ENCODE measurements around the gene TNC.

Gene TNC

DNA sequence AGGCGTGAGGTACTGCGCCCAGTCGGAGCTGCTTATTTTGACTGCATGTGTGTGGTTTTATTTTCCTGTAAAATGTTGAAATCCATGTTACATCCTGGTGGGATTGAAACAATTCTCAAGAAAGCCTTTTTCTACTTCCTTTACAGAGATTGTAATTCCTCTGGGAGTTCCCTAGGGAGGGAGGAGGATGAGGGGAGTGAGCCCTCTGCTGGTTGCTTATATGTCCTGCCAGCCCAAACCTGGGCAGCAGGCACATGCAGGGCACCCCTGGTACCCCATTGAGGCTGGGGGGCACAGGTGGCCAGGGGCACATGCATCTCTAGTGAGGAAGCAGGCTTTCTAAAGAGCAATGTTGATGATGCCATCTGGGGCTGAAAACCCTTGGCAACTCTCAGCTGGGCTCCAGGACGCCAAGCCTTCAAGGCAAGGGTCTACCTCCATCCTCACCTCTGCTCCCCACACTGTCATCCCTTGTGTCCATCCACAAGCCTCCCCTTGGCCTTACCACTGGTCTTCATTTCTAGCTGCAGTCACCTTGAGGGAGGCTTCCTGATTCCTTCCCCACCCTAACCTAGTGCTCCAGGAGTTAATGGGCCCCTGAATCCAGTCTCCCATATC, 102.8 kb downstream of the TNC start:
- DNase-seq (ENCODE audit: low read depth in 1 of 2, low spot score in 1 of 2) = no peak

DNA sequence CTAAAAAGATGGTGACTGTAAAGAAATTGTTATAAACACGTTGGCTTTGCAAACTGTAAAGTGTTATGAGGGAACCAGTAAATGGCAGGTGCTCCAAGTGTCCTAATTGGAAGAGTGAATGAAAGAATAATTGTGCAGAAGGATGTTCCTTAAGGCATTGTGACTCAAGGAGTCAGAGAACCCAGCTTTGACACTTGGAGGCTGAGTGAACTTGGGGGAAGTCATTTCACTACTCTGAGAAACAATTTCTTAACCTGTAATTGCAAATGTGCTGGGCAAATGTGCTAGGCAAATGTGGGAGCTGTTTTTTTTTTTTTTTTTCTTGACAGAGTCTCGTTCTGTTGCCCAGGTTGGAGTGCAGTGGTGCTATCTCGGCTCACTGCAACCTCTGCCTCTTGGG, 103.5 kb downstream of the TNC start:
- DNase-seq (ENCODE audit: low read depth in 1 of 2, low spot score in 1 of 2) = no peak

DNA sequence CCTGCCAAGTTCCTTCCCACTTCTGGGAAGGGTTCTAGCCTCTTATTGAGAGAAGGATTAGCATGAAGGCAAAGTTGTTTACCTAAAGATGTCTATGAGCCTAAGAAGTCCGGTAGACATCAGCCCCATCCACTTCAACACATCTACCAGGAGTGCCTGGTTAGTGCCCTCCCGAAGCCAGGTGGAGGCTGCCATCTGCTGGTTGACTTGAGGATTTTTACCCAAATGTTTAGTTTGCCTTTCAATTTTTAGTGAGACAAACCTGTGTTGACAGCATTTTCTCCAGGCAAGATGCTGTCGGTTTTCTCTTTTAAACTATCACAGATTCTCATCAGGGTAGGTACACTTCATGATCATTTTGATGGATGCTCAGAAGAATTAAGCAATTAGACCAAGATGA, 104.0 kb downstream of the TNC start:
- peak; percentile 59 to 62 for DNase-seq (ENCODE audit: low read depth in 1 of 2, low spot score in 1 of 2)

DNA sequence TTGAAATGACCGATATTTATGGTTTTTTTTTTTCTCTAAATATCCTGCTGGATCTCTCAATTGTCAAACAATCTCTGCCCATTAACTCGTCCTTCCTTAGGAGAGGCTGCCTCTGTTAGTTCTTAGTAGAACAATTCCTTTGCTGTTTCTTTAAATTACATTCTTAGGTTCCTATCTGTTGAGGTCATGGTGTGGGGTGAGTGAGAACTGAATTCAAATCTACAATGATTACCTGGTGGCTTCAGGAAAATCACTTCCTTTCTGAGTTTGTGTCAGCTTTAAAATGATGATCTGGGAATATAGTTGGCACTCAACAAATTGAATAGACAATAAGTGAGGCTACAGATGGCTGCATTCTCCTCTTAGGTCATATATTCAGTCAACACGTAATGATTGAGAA, 105.5 kb downstream of the TNC start:
- DNase-seq (ENCODE audit: low read depth in 1 of 2, low spot score in 1 of 2) = no peak

DNA sequence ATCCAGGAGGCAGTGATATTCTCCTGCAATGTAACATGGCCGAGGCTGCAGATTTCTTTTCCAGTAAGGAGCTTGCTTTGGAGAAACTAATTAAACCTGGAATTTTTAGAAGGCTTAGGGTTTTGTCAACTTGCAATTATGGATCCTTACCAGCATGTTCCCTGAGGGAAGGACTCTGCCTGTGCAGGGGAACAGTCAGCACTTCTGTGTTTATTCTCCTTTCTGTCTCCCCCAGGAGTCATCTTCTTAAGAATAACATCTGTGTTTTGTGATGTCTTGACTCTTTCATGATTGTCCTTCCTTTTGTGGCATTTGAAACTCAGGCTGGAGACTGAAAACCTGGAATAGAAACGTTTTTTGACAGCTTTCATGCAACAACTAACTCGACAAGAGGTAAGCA, 107.1 kb downstream of the TNC start:
- no peak for DNase-seq (ENCODE audit: low read depth in 1 of 2, low spot score in 1 of 2)

DNA sequence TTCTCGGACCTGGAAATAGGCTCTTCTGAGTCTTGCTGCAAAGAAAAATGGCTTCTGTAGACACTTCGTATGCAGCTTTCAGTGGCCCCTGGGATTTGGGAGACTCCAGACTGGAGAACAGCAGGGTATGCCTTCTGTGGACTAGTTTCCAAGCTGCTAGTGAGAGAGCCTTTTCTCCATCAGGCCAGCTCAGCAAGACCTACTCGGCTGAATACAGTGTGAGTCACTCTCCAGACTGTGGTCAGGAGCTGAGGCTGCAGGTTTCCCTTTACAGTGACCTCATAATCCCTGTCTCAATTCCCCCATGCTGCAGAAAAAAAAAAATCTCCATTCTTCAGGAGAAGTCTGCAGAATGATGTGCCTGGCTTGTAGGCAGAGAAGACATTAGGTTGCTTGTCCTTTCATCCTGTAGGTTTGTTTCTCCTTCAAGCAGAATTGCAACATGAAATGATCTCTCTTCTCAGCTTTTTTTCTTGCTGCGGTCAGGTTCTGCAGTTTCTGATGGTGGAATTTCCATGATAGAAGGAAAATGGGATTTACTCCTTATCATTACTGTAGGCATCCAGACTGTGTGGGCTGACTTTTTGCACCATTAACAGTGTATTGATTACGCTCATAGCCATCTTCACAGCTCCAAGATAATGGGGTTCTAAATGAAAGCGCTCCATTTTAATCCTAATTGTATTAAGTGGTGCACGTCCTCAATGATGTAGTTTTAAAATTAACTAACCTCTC, 109.3 kb downstream of the TNC start:
- DNase-seq (ENCODE audit: low read depth in 1 of 2, low spot score in 1 of 2) = no peak

DNA sequence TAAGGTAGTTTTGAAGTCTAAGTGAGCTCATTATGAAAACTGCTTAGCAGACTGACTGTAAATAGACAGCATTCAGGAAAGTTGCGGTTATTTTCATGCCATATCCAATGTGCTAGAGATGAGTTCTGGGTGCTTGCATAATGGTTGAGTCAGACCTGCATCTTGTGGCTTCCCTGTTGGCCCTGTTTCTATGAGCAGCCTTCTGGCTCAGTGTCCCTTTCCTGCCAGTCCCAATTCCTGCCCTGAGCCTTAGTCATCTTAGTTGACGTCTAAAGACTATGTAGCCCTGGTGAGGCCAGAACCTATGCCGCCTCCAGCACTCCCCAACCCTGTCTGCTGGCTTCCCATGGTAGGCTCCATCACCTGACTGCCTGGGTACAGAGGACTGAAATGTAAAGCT, 111.3 kb downstream of the TNC start:
- no peak for DNase-seq (ENCODE audit: low read depth in 1 of 2, low spot score in 1 of 2)

DNA sequence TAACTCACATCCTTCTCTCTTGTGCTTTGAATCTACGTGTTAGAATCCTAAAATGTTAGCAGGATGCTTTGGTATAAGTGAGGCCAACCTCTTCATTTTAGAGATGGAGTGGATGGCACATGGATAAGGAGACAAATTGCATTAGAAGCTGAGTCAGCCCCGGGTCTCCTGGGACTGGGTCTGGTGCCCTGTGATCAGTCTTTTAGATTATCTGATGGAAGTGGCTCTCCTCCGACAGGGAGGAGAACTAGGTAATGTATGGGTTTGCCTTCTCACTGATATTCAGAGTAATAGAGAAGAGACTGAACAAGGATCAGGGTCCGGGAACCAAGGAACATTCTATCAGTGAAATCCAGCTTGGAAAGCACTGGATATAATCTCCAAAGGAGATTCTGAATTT, 112.6 kb downstream of the TNC start:
- no peak for DNase-seq (ENCODE audit: low read depth in 1 of 2, low spot score in 1 of 2)

DNA sequence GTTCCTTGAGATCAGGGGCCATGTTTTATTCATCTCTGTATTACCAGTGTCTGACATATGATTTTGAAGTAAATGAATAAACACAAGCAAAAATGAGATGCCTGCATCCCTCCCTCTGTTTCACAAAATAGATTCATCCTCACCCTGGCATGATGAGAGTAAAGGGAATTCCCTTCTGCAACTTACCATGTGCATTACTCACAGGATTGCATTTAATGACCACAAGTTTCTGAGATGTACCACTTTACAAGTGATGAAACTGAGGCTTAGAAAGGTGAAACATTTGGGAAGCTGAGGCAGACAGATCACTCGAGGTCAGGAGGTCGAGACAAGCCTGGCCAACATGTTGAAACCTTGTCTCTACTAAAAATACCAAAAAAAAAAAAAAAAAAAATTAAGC, 113.4 kb downstream of the TNC start:
- no peak for DNase-seq (ENCODE audit: low read depth in 1 of 2, low spot score in 1 of 2)

DNA sequence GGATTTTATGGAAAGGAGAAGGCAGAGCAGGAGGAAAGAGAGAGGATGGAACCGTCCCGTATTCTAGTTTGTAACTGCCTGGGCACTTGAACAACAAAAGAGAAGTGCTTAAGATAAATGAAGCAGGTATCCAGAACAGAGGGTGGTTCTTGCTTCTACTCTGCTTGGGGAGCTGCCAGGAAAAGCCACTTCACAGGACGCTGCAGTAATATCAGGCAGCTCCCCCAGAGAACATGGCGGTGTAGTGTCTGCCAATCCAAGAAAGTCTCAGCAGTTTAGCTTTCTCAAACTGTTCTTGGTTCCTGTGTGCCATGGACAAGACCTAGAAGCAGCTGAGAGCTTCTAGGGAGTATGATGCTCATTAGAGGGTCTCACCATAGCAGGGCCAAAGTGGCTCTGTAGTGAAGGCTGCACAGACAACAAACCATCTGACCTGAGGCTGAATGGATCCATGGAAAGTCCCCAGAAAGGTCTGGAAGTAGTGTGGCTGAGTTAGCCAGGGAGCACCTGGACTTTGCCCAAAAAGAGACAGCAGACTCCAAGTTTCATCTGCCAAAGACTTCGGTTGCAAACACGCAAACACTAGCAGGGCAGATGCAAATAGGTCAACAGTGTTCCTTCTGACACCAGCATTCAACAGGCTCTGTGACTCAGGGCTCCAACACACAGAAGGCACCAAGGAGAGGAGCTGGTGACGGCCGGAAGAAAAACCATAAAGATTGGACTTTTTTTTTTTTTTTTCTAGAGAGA, 115.4 kb downstream of the TNC start:
- DNase-seq (ENCODE audit: low read depth in 1 of 2, low spot score in 1 of 2) = no peak

DNA sequence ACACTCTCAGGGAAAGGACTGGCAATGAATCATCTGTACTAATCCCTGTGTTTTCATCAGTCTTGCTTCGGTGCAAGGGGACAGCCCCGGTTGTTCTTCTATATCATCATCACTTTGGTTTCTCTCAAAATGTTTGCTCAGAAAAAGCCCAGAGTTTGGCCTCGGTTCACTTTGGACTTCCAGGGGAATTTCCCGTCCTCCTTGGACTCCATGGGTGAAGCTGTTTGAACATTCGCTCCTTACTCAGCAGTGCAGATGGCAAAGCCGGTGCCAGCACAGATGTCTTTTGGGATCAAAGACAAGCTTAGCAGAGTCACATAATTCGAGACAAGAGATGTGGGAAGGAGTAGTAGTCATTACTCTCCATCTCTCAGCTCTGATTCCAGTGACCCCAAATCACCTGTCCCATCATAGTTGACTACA, 117.7 kb downstream of the TNC start:
- peak in 1 of 2 donors; percentile 9 for DNase-seq (ENCODE audit: low read depth in 1 of 2, low spot score in 1 of 2)

DNA sequence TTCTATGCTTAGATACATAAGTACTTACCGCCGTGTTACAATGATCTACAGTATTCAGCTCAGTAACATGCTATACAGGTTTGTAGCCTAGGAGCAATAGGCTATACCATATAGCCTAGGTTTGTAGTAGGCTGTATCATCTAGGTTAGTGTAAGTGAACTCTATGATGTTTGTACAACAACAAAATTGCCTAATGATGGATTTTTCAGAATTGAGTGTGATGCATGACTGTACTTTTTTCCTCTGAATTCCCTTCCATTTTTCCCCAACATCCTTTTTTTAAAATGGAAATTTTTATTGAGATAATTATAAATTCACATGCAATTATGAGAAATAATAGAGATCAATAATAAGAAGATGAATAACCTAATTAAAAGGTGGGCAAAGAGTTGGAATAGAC, 119.6 kb downstream of the TNC start:
- no peak for DNase-seq (ENCODE audit: low read depth in 1 of 2, low spot score in 1 of 2)

DNA sequence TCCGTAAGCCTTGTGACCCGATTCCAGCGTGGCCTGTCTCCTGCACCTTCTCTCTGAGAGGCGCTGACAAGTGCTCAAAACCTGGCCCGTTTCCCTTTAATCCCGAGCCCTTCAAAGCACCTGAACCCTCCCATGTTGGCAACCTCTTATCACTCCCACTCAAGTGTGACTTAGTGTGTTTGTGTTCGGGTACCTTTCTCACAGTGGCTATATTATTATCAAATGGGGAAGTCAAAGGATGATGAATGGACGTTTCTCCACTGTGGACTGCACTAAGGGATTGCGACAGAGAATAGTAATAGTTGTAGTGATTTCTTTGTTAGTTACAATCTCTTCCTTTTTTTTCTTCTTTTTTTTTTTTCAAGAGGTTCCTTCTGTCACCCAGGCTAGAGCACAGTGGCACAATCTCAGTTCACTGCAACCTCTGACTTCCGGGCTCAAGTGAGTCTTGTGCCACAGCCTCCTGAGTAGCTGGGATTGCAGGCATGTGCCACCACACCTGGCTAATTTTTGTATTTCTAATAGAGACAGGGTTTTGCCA, 122.2 kb downstream of the TNC start:
- DNase-seq (ENCODE audit: low read depth in 1 of 2, low spot score in 1 of 2) = no peak

DNA sequence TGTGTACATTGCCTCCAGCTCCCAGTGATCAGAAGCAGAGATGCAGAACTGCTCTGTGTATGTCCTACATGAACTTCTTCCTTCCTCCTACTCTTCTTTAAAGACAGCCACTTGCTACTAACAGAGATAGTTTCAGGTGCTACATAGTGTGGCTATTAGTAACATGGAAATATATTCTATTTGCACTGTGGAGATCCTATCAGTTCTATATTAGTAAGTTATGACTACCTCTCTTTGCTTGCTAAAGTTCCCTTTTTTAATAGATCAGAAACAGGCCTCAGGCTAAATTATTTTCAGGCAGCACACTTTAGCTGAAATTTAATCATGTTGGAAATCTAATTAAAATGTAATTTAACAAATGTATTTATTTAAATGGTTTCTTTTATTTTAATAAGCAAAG, 123.2 kb downstream of the TNC start:
- no peak for DNase-seq (ENCODE audit: low read depth in 1 of 2, low spot score in 1 of 2)

DNA sequence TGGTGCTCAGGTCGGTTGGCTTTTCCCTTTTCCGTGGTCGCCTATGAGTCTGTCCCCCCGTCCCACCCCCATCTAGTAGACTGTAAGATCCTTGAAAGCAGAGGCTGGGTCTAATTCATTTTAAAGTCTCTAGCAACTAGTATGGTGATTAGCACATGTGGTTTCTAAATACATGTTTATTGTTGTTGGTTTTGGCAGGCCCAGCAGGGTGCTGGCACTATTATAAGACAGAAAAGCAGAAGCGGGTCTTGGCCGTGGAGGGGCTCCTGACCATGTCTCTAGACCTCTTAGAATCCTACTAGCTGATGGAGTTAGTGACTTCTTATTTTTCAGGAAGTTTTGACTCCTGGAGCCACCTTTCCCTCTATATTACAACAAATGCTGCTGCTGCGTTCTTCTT, 126.1 kb downstream of the TNC start:
- DNase-seq (ENCODE audit: low read depth in 1 of 2, low spot score in 1 of 2) = no peak

DNA sequence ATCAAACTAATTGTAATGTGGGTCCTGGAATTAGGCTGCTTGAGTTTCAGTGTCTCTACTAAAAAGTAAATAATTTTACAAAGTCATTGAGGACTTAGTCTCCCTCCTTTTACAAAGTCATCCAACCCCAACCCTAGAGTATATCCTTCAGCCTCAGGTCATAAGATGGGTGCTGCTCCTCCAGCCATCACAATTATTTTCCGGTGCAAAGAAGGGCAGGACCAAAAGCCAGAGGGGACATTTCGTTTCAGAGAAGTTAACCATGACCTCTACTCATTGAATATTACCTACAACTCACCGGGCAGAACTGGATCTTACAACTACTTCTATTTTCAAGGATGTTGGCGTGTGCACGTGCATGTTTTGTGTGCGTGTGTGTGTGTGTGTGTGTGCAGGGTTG, 127.1 kb downstream of the TNC start:
- no peak for DNase-seq (ENCODE audit: low read depth in 1 of 2, low spot score in 1 of 2)

DNA sequence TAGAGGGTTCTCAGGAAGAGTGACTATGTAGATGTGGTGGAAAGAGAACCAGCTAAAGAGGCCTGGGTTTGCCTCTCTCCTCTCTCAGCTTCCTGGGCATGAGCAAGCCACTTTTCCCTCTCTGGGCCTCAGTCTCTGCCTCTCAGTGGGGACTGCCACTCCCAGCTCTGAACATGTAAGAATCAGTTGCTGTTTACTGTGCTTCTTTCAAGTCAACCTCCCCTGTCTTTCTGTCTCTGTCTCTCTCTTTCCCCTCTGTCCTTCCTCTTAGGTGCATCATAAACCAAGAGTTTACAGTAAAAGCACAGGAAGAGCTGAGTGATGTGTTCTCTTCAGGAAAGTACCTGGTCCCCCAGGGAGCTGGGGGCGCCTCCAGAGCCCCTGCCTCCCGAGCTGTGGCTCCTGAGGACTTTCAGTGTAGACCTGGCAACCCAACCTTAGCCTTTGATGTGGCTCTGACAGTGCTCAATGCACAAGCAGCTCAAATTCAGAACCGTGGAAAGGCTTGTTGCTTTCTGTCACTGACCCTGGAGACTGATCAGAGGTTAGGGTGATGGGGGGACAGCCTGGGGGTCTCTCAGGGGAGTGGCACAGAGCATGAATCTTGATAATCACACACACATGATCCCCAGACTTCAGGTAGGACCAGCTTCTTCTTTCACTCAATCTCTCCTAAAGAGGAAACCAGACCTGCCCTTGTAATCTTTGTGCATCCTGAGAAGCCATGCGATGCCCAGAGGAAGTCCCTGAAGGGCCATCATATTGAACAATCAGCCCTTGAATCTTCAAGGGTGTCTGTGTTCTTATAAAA, 128.2 kb downstream of the TNC start:
- DNase-seq (ENCODE audit: low read depth in 1 of 2, low spot score in 1 of 2) = peak in 1 of 2 donors; percentile 35

DNA sequence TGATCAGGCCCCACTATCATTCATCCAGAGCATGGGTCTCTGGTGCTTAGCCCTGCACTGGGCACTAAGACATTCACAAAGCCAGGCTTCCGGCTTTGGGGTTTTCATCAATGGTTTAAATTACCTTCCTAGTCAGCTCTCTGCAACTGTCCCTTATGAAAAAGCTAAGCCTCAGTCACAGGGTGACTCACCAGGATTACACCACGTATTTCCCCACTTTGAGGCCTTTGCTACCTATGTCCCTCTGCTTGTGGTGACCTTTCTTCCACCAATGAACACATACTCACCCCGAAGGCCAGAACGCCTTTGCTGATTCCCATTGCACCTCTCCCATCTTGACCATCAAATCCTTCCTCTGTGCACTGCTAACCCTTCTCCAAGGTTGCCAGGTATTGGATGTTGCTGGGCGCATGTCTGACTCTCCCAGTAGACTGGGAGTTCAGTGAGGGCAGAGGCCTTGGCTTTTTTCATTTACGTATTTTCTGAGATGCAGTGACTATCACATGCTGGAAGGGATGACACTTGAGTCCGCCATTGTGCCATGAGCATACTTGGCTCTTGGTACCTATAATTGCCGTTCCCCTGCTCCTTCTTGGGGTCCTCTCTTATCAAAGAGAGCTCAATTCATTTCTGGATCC, 128.9 kb downstream of the TNC start:
- no peak for DNase-seq (ENCODE audit: low read depth in 1 of 2, low spot score in 1 of 2)

DNA sequence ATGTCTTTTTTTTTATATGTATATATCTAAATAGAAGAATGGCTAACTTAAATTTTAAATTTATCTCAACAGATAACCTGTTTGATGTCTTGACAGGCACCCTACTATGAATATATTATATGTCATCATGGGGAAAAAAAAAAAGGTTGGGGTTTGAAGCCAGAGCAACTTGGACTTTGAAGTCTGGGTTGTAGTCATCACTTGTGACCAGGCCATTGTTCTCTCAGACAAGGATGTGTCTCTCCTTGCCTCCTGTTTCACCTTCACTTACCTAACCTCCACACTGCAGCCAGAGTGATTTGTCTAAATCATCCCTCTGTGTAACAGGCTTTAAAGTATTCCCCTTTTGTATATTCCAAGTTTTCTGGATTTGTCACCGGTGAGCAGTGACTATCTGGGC, 130.8 kb downstream of the TNC start:
- no peak for DNase-seq (ENCODE audit: low read depth in 1 of 2, low spot score in 1 of 2)

DNA sequence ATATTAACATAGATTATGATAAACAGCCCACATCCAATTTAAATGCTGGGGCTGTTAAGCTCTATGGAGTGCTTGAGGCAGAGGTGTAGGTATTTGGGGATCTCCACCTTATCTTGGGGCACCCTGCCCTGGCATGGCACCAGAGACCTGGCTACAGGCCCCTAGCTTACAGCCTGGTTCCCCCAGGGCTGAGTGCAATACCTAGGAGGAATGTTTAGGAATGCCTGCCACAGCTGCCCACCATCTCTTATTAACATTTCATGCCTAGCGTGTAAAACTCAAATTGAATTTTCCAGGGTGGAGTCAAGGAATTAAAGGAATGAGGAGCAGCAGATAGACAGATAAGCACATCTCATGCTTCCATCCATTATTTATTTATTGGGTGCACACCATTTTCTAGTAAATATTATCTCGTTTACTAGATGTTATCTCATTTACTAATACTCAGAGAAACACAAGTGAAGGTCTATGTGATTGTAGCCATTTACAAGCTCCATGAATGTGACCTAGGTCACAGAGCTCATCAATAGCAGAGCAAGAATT, 131.9 kb downstream of the TNC start:
- DNase-seq (ENCODE audit: low read depth in 1 of 2, low spot score in 1 of 2) = no peak

DNA sequence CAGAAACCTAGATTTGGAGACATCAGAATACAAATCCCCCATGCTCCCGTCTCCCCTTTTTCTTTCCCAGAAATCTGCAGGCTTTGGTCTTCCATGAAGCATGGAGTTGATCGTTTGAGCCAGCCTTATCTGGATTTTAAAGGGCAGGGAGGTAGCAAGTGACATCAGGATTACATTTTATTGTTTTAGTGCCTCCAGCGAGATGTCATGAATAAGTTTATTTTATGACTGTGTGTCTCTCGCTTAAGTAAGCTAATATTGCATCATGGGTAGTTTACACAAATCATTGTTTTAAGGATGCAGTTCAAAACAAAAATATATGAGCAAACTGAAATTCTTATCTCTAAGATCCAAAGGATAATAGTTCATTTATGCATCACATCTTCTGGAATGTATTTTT, 136.9 kb downstream of the TNC start:
- DNase-seq (ENCODE audit: low read depth in 1 of 2, low spot score in 1 of 2) = no peak

All from activated T-helper 1 cell treated with anti-CD3 and anti-CD28 coated beads, Interleukin-2, amount 50 U/mL, for 16 hours (primary cell).